ENCODE data around the gene RYR3.

RYR3 gene

GRCh38 chr15:33639456-33639855 is 328.7 kb downstream of the RYR3 start:
- no peak for FAIRE-seq

DNA sequence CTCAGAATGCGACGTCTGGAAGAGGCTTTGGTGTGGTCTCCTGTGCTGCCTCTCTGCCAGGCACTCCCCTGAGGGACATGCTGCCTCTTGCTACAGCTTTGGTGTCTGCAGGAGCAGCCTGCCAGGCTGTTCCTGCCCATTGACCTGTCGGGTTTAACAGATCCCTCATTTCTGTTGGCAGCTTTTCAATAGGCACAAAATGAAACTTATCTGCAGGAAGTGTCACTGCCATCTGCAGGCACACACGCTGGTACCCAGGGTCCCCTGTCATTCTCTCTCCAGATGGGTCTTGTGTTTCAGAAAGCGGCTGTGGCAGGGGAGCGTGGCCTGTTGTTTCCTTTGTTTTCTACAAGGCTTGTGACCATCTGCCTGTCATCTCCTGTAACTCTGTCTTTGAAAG is 329.2 kb downstream of the RYR3 start:
- no peak for DNase-seq (ENCODE audit: low spot score)
- FAIRE-seq: no peak

More at GRCh38 chr15:33639456-33639855, 328.7 kb downstream of the RYR3 start:
- DNase-seq (ENCODE audit: low spot score): no peak

DNA sequence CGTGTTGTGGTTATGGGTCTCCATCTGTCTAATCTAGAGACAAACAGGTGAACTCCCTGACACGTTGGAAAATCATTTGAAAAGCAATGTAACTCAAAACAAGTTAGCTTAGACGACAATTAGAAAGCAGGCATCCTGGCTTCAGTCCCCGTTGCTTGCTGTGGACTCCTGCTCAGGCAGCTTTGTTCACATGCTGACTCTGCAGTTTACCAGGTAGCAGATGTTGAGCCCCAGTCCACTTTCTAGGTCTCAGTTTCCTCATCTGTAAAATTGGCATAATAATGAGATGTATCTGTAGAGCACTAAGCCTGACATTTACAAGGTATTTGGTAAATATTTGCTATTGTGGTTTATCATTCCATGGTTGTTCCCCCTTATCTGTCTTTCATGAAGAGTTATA is 330.3 kb downstream of the RYR3 start:
- FAIRE-seq (no peak), DNase-seq (ENCODE audit: low spot score) (no peak)

DNA sequence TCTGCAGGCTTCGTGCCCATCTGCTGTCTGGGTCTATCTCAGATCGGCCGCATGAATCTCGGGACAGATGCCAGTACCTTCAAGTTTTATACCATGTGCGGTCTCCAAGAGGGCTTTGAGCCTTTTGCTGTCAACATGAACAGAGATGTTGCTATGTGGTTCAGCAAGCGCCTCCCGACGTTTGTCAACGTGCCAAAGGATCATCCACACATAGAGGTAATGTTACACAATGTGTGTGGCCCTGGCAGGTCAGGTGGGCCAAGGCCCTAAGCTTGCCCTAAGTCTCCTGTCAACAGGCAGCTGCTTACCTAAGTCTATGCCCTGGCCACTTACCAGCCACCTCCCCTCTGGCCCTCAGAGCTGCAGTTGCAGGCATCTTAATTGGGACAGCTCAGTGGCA is 333.5 kb downstream of the RYR3 start:
- FAIRE-seq: no peak
- DNase-seq (ENCODE audit: low spot score): no peak

GRCh38 chr15:33646744-33647143 is 336.0 kb downstream of the RYR3 start:
- no peak for FAIRE-seq
- no peak for DNase-seq (ENCODE audit: low spot score)

DNA sequence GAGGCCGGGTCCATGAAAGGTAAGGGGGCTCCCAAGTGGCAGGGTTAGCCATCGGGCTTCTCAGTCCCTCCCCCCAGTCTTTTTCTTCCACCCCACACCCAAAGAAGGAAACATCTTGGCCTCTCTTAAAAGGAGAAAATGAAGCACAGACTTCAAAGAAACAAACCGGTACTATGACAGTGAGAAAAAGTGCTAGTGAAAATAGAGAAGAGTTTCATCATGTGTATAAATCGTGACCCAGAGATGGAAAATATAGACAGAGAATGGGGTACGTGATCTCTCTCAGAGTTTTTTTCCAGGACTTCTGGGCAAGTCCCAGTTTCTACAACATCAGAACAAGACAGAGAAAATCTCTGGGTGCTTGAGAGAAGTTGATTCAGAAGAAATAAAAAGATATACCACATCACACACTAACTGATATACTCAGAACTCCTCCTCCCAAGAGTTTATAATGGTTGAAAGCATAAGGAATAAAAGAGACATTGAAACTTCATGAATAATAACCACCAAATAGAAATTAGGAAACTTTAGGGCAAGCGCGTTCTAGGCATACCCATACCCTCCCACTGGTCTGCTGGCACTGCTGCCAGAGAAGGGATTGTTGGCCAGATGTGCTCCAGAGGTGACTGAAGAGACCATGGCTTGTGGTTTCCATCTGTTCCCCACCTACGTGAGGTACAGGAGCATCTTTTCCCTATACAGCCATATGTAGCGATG is 338.6 kb downstream of the RYR3 start:
- DNase-seq (ENCODE audit: low spot score): no peak
- FAIRE-seq: no peak

DNA sequence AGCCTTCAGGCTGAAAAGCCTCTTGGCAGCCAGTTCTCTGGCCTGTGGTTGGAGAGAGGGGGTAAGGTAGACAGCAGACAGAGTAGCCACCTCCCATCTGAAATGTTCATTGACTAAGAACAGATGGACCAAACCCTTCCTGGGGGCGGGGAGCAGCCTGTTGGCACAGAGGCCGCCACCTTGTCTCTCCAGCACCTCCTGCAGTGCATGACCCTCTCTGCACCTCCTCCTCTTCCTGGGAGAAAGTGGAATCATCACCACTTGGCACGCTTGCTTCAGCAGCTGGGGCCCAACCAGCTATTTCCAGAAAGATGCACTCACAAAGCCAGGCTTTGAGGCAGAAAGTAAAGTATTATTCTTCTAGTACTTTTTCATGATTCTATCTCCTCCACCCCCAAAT is 344.1 kb downstream of the RYR3 start:
- FAIRE-seq: no peak
- DNase-seq (ENCODE audit: low spot score): no peak

DNA sequence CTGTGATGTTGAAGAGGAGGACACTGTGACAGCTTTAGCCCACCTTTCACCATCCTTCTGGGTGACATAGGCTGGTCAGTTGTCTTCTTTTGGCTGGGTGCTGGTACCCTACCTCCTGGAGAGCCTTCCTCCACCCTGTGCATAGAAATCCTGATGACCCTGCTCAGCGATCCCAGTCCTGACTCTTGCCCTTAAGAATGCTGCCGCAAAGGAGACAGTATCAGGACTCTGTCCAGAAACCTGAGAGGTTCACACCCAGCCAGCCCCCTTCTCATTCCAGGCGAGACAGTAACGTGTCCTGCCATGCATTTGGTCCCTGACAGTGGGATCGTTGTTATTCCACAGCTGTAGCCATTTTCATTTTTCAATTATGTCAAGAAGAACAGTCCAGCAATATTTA is 344.7 kb downstream of the RYR3 start:
- DNase-seq (ENCODE audit: low spot score): no peak
- no peak for FAIRE-seq

- DNase-seq (ENCODE audit: low spot score): no peak
- FAIRE-seq: no peak
Measured at GRCh38 chr15:33656168-33656567, 345.4 kb downstream of the RYR3 start.

DNA sequence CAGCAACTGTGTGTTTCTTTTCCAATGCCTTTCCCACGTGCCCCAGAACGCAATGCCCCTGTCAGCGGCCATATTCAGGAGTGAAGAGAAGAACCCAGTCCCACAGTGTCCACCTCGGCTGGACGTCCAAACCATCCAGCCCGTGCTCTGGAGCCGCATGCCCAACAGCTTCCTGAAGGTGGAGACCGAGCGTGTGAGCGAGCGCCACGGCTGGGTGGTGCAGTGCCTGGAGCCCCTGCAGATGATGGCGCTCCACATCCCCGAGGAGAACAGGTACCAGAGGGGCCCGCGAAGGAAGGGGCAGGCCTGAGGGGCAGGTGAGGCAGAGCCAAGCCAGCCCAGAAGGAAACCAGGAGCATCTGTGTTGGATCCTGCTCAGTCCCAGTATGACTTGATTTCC is 349.4 kb downstream of the RYR3 start:
- no peak for FAIRE-seq
- no peak for DNase-seq (ENCODE audit: low spot score)

DNA sequence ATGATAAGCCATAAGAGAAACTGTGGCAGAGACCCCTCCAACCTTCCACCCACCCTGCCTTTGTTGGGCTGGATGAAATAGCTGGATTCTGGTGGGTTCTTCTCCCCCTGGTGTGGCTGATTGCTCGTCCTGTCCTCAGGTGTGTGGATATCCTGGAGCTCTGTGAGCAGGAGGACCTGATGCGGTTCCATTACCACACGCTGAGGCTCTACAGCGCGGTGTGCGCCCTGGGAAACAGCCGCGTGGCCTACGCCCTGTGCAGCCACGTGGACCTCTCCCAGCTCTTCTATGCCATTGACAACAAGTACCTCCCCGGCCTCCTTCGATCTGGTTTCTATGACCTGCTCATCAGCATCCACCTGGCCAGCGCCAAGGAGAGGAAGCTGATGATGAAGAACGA is 351.2 kb downstream of the RYR3 start:
- FAIRE-seq (no peak), DNase-seq (ENCODE audit: low spot score) (no peak)

DNA sequence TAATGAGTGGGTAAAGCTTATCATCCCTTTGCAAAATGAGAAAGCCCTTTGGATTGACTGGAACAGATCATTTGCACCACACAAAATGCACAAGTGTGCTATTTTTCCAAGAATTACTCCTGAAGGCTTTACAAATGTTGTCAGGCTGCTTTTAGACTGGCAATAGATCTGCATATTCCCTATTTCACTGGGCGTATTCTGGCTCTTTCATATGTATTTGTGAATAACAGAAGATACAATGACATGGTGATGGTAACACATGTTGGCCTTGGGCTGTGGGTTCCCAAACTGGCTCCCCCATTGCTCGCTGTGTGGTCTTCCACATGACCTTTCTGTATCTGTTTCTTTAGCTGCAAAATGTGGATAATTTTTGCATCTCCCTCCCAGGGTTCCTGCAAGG is 354.2 kb downstream of the RYR3 start:
- DNase-seq (ENCODE audit: low spot score) (no peak), FAIRE-seq (no peak)

DNA sequence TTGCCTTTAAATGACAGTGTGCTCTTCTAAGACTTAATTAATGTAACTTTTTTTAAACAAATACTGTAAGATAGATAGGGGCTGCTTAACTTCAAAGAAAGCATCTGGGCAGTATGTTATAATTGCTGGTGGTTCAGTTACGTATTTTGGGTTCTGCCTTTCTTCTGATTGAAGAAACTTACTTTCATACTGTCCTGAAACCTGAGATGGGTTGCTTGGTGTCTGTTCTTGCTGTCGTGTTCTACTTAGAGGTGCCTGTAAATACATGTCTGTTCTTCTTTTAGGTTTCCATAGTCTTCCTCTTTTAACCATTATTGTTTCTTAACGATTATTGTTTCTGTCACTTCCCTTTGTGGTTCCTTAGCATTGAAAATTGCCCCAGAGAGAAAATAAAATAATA is 359.8 kb downstream of the RYR3 start:
- FAIRE-seq: no peak

DNA sequence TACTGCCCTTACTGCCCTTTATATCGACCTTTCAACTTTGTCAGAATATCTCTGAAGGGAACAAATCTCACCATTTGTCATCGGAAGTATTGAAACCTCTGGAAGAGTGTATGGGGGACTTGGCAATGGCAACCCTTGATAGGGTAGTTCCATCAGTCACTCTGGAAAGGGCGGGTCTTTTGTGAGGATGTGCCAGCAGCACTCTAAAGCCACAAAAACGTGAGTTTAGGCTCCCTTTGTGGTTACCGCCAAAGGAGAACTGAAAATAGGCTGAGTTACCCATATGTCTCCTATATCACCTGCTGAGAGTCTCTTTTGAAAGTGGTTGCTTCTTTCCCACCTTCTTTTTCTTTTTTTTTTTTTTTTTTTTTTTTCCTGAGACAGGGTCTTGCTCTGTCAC is 360.7 kb downstream of the RYR3 start:
- no peak for DNase-seq (ENCODE audit: low spot score)
- no peak for FAIRE-seq

More for the DNA sequence above, 359.8 kb downstream of the RYR3 start:
- DNase-seq (ENCODE audit: low spot score): no peak

DNA sequence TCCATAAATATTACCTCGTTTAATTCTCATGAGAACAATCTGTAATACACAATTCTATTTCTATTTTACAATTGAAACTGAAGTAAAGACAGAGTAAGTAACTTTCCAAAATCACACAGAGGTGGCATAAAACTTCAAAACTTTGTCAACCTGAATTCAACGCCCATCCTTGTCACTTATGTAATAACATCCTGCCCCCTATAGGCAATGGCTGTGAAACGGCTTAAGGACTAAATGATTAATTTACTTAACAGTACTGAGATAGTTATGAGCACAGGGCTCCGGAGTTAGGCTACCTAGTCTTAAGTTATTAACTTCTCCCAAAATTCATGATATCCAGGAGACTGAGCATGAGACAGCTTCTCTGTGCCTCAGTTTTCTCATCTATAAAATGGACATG is 364.5 kb downstream of the RYR3 start:
- peak; percentile 18 for DNase-seq (ENCODE audit: low spot score)
- no peak for FAIRE-seq

DNA sequence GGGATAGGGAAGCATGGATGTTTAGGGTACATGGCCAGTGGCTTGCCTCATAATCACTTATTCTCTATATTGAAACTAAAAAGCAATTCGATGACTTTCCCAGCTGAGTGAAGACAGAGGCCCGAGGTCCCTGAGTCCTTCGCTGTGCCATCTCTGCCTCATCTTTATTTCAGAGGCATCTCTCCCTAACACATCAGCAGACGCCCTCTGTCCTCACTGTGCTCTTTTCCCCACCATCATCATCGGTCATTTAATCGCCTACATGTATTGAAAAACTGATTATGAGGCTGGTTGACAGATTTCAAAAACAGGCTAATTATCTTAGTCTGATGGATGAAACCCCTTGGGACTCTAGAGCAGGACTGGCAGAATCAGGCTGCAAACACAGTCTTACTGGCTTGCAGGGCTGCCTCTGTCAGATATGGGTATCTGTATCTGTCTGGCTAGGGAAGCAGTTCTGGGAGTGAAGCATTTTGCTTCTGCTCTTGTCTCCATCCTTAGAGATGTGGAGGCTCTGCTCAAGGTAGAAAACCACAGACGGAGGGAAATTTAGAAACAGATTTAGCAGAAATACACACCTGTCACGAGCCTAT is 366.6 kb downstream of the RYR3 start:
- FAIRE-seq: no peak

DNA sequence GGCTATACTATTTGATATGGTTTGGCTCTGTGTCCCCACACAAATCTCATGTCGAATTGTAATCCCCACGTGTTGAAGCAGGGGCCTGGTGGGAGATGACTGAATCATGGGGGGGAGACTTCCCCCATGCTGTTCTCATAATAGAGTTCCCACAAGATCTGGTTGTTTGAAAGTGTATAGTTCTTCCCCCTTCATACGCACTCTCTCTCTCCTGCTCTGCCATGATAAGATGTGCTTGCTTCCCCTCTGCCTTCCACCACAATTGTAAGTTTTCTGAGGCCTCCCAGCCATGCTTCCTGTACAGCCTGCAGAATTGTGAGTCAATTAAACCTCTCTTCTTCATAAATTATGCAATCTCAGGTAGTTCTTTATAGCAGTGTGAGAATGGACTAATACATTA is 367.4 kb downstream of the RYR3 start:
- FAIRE-seq (no peak), DNase-seq (ENCODE audit: low spot score) (no peak)

More for the DNA sequence above, 366.6 kb downstream of the RYR3 start:
- no peak for DNase-seq (ENCODE audit: low spot score)

- FAIRE-seq (no peak), DNase-seq (ENCODE audit: low spot score) (no peak)
Measured at GRCh38 chr15:33678602-33679001, 367.8 kb downstream of the RYR3 start.

- FAIRE-seq (no peak), DNase-seq (ENCODE audit: low spot score) (no peak)
Measured at GRCh38 chr15:33679061-33679460, 368.3 kb downstream of the RYR3 start.

GRCh38 chr15:33680336-33680735 is 369.6 kb downstream of the RYR3 start:
- DNase-seq (ENCODE audit: low spot score): no peak

GRCh38 chr15:33693166-33693800 is 382.5 kb downstream of the RYR3 start:
- no peak for FAIRE-seq
- no peak for DNase-seq (ENCODE audit: low spot score)

More at GRCh38 chr15:33680336-33680735, 369.6 kb downstream of the RYR3 start:
- FAIRE-seq: no peak

DNA sequence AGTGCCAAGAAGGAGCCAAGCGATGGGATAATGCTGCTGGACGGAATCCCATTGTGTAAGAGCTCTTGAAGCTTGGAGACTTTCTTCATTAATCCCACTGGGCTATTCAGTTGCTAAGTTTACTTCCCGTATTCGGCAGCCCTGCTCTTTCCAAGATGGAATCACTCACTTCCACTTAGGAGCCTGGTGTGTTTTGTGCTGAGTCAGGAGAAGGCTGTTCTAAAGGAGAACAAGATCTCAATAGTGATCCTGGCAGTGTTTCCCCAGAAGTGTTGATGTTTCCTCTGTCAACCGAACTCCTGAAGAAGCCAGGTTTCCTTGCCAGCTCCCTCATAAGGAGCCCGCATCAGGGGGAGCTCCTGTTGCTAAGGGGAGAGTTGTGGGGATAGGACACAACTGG is 387.4 kb downstream of the RYR3 start:
- no peak for FAIRE-seq
- no peak for DNase-seq (ENCODE audit: low spot score)

- no peak for DNase-seq (ENCODE audit: low spot score)
- no peak for FAIRE-seq
Measured at GRCh38 chr15:33699145-33699544, 388.4 kb downstream of the RYR3 start.

Measured in urothelium cell line (cell line).